ENCODE results near the gene LENEP.

Gene LENEP

DNA sequence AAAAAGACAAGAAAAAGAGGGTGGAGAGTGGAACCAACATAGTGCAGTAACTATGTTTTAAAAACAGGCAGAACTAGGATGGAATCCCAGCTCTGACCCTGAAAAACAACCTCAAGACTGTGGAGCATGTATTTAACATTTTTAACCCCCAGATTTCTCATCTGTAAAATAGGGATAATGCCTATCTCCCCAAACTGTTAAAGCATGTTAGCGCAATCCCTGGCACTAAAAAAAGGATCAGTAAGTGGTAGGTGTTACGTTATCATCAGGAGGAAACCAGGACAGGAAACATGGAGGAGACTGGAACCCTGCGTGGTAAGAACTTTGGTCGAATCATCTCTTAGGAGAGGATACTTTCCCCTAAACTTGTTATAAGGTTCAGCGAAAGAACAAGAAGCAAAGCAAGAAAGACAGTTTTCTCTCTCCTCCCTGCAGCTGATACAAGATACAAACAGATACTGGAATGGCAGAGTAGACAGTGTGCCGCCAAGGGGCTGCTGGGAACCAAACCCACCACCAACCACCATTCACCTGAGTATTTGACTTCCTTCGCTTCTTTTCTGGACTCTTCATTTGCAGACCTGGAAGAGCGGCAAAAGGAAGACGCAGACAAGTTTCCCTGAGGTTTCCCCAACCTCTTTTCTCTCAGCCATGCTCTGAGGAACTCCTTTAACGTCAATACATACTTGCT is 32.8 kb upstream of the LENEP start:
- DNase-seq = no peak

- DNase-seq = peak; percentile 83
Observed at GRCh38 chr1:154961207-154962155, 31.9 kb upstream of the LENEP start, which contains the start of gene PYGO2. Gene PYGO2, minus strand, starts transcription at chr1:154961782. Its CDS starts 206 bp downstream, at chr1:154961576.

DNA sequence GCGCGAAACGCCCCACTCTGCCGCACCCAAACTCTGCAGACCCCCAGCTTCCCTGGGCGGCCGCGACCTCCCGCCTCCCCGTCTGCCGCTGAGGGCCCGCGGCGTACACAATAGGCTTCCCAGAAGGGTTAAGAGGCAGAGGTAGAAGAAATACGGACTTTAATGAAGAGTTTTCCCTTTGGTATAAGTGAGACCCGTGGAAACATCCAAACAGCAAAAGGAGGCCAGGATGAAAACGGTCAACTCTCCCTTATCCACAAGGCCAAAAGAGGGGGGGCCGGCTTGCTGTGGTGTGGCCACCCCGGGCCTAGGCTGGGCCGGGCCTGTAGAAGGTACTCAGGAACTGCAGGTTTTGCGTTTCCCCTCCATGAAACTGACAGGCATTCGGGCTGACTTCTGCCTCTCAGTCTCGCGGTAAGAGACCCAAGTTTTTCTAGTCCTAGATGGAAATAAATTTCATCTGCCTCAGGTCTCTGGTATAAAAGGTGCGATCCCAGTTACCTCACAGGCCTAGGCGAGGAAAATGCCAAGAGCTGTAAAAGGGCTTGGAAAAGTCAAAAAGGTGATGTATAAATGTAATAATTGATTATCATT is 31.1 kb upstream of the LENEP start:
- DNase-seq = no peak

- DNase-seq = no peak
Observed at GRCh38 chr1:154962795-154963330, 30.5 kb upstream of the LENEP start.

DNA sequence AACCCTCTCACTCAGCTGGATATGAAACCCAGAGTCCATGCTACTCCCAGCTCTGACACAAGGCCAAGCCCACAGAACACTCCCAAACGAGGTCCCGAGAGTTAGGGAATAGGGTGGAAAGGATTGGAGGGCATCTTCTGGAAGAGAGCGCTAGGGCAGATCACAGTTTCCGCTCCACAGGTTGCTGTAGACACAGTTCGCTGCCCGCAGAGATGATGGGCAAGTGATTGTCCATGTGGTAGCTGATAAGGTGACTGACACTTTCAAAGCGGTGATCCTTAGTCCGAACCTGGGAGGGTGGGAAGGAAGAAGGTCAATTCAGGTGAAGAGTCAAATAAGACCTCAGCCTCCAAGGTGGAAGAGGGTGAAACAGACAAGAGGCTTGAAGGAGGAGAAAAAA is 29.7 kb upstream of the LENEP start:
- no peak for DNase-seq

DNA sequence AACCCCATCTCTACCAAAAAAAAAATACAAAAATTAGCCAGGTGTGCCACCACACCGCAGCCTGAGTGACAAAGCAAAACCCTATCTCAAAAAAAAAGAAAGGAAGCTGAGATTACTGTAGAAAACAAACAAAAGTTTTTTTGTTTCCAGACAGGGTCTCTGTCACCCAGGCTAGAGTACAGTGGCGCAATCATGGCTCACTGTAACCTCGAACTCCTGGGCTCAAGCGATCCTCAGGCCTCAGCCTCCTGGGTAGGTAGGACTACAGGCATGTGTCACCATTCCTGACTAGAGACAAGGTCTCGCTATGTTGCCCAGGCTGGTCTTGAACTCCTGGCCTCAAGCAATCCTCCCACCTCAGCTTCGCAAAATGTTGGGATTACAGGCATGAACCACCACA is 29.0 kb upstream of the LENEP start:
- DNase-seq = no peak

DNA sequence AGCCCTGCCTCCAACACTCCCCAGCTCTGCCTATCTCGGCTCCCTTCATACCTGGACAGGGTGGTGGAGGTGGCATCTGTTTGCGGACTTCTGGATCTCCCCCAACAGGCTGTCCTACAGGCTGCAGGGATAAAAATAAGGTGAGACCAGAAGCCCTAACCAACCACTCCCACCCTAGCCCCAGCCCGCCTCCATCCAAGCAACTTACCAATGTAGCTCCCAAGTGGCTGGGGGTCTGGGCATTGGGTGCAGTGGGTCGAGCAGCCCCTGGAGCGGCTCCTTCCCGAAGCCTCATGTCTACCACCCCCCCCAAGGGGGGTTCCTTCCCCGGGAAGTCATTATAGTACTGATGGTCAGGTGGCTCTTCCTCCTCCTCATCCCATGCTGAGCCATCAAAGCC is 27.3 kb upstream of the LENEP start:
- no peak for DNase-seq

GRCh38 chr1:154967331-154967950 is 25.9 kb upstream of the LENEP start:
- DNase-seq = no peak

DNA sequence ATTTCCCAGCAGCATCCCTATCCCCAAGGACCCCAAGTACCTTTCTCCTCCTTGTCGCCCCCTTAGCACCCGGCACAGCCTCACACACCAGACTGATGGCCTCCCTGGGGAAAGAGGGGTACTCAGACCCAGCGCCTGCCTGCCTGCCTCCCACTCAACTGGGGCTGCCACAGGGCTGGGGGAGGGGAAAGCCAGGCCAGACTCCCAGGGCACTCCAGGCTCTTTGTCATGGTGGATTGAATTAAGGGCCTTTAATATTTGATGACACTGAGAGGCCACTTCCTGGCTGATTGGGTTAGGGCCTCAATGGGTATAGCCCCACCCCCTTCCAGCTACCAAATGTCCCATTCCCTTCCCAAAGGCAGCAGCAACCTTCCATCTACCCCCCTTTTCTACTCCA is 24.7 kb upstream of the LENEP start:
- no peak for DNase-seq

GRCh38 chr1:154969246-154969645 is 24.1 kb upstream of the LENEP start:
- no peak for DNase-seq

DNA sequence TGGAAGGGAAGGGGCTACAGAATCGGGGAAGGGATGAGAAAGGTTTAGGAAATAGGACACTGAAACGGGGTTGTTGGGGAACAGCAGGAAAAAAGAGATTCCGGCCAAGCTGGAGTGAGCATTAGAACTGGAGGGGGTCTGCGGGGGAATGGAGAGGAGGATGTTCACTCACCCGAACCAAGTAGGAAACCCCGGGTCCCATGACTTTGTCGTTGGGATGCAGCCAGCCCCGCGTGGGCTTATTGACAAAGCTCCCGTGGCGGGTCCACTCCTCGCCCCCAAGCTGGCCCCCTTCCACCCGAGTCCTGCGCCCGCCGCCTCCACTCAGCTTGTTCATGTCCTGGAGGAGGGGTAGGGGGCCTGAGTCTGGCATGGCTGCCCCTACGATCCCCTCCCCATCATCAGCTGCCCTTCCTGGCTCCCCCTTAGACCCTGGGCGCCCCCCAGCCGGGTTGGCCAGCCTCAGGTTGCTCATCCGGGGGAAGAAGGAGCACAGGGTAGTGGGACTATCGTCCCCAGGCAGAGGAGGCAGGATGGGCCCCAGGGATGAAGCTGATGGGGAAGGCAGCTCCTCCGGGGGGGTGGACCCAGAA is 23.4 kb upstream of the LENEP start:
- DNase-seq = no peak

- no peak for DNase-seq
Observed at GRCh38 chr1:154970631-154971340, 22.6 kb upstream of the LENEP start, which contains the start of gene SHC1. Gene SHC1, minus strand, starts transcription at chr1:154970747. Its CDS starts 221 bp downstream, at chr1:154970526.

- DNase-seq = no peak
Observed at GRCh38 chr1:154971341-154971998, 21.9 kb upstream of the LENEP start.

GRCh38 chr1:154972213-154972516 is 21.2 kb upstream of the LENEP start:
- no peak for DNase-seq

DNA sequence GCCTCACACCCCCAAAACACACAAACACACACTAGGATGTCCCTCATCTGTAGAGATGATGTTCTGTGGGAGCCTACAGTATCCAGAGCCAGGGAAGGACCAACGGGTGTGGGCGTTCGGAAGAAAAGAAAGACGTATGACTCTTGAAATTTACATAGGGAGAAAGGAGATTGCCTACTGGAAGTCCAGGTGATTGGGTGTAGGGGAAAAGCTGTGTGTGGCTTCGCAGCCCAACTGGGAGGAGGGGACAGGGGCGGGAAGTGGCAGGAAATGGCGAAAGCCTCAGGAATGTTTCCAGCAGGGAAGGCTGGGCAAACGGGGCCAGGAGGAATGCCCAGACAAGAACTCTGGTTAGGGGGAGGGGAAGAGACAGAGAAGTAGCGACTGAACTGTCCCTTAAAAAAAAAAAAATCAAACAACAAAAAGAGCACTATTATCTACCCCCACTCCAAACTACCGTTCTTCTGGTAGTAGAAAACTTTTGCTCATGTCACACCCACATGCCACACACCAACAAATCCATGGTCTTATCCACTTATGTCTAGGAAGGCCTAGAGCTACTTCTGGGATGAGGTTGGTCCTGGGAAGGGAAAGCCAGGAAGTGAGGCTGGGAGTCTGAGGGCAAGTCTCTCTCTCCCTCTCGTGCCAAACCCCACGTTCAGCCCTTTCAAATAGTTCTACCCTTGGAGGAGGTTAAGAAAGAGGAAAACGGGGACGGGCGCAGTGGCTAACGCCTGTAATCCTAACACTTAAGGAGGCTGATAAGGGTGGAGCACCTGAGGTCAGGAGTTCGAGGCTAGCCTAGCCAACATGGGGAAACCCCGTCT is 20.7 kb upstream of the LENEP start:
- no peak for DNase-seq

- peak; percentile 40 for DNase-seq
Observed at GRCh38 chr1:154973344-154974101, 19.9 kb upstream of the LENEP start.

DNA sequence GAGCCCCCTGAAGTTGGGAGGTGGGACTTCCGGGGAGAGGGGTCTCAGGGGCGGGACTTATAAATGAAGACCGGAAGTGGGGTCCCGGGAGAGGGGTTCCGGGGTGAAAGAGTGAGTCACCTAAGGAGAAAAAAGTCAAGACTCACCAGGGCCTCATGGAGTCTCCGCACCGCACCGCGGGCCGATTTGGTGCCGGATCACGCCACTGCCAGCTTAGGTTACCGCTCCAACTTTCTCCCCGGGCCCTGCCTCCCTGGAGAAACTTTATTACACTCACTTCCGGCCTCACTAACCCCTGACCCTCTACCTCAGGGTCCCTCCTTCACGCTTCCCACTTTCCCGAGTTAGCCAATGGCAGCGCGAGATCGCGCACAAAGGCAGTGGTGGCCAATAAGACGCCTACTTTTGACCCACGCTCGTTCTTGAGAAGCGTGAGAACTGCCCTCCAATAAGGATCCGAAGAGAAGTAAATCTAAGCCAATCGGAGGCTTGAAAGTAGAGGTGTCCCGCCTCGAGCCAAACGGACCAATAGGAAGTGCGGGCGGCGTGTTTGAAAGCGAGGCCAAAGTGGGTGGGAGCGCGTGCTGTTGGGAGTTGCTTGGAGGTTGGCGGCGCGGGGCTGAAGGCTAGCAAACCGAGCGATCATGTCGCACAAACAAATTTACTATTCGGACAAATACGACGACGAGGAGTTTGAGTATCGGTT is 19.1 kb upstream of the LENEP start, which contains the start of gene CKS1B:
Gene CKS1B (plus strand): TSS at position 580 of the 706 bp plus-strand sequence. CDS start 65 bp downstream, at position 645.
- peak; percentile 81 for DNase-seq

DNA sequence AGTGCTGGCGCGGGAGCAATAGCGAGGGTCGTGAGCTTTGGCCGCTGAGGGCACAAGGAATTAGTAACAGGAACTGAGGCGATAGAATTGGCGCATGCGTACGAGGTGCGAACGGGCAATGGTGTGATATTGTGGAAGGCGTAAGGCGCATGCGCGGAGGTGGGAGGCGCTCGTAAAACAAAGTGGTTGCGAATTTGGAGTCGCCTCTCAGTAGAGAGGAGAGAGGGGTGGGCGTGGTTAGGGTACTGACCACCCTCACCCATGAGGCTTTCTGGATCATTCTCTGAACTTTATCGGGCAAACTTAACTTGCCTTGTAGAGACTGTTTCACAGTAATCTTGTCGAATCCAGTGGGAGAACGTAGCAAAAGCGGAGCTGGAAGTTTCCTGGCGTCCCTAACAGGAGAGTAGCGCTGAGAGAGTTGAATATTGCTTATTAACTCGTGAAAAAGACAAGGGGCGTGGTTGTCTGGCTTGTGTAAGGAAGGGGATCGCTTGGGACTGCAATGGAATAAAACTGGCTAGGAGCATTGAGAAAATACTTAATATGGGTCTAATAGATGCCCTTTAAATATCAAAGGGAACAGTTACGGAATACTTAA is 18.5 kb upstream of the LENEP start:
- DNase-seq = peak; percentile 66
